SK-N-SH (cell line): ENCODE measurements around the gene SDK1. TPM values are rescaled to one million over a fixed set of nuclear protein-coding genes. Genes with fewer than 3 reads are reported as not detected.

Experiments used
- CTCF ChIA-PET: fragments of 300-600, 350-600 bp; formaldehyde crosslinking; extraction: SDS; loops from one replicate; lab custom pipeline; 2021; lab: Yijun Ruan, JAX
- POLR2A ChIA-PET: fragments of 350-600 bp; sonication (Branson Sonifier 250); formaldehyde crosslinking; extraction: SDS; loops from one replicate; lab custom pipeline; 2020; ENCODE audit warnings: antibody characterized with exemption, inconsistent platforms; lab: Yijun Ruan, JAX
- DNase-seq: peaks from one replicate; pipeline ENCODE4 v3.0.0; 2012
- H2AFZ ChIP-seq: fragments of 200-600 bp; sonication (generic); 2 replicates; pipeline ENCODE4 v1.8.1; 2016; ENCODE audit warnings: antibody characterized with exemption, mild to moderate bottlenecking, low read depth
- H3F3A ChIP-seq: fragments of 200-600 bp; sonication (generic); replicated peaks from 2 replicates; pipeline ENCODE3; 2016; ENCODE audit warnings: antibody characterized with exemption, mild to moderate bottlenecking; ENCODE audit not compliant: insufficient read depth
- H3K27ac ChIP-seq, 2 experiments: fragments of 200-500 bp in 1 of 2; fragments of 200-600 bp in 1 of 2; sonication (Bioruptor generic) in 1 of 2; sonication (generic), shearing (Covaris generic) in 1 of 2; 2 replicates each; pipeline versions ENCODE4 v1.5.1 to v1.6.1; 2014 to 2016; ENCODE audit warnings: low read depth in 2 of 2, inconsistent platforms in 1 of 2, low read length in 1 of 2, mild to moderate bottlenecking in 1 of 2, mixed read lengths in 1 of 2
- H3K27me3 ChIP-seq: fragments of 200-600 bp; sonication (generic), shearing (Covaris generic); 2 replicates; pipeline ENCODE4 v1.6.1; 2016; ENCODE audit warnings: mixed run types; ENCODE audit not compliant: insufficient read depth
- H3K36me3 ChIP-seq, 2 experiments: fragments of 200-500 bp in 1 of 2; fragments of 200-600 bp in 1 of 2; sonication (Bioruptor generic) in 1 of 2; sonication (generic) in 1 of 2; replicated peaks in 1 of 2; 2 replicates each; pipeline versions ENCODE3 to v1.5.1; 2014 to 2016; ENCODE audit warnings: low read length in 1 of 2, mild to moderate bottlenecking in 1 of 2; ENCODE audit not compliant: insufficient read depth in 2 of 2, control insufficient read depth in 1 of 2
- H3K4me1 ChIP-seq, 2 experiments: fragments of 200-500 bp in 1 of 2; fragments of 200-600 bp in 1 of 2; sonication (Bioruptor generic) in 1 of 2; sonication (generic), shearing (Covaris generic) in 1 of 2; 2 replicates each; pipeline versions ENCODE4 v1.5.1 to v1.6.1; 2014 to 2016; ENCODE audit warnings: low read depth in 1 of 2, low read length in 1 of 2, mixed run types in 1 of 2; ENCODE audit not compliant: insufficient read depth in 2 of 2, control insufficient read depth in 1 of 2
- H3K4me2 ChIP-seq: fragments of 200-600 bp; sonication (generic), shearing (Covaris generic); 2 replicates; pipeline ENCODE4 v1.6.1; 2017; ENCODE audit warnings: mixed run types
- H3K4me3 ChIP-seq, 2 experiments: fragments of 200-500 bp in 1 of 2; fragments of 200-600 bp in 1 of 2; sonication (Bioruptor generic) in 1 of 2; sonication (generic), shearing (Covaris generic) in 1 of 2; 2 replicates each; pipeline versions ENCODE4 v1.5.1 to v1.8.1; 2014 to 2016; ENCODE audit warnings: low read depth in 2 of 2, inconsistent platforms in 1 of 2, low read length in 1 of 2, mild to moderate bottlenecking in 1 of 2, mixed read lengths in 1 of 2, moderate library complexity in 1 of 2
- H3K79me2 ChIP-seq: fragments of 200-600 bp; sonication (generic); 2 replicates; pipeline ENCODE4 v1.8.1; 2017; ENCODE audit warnings: mild to moderate bottlenecking; ENCODE audit not compliant: insufficient read depth
- H3K9ac ChIP-seq: fragments of 200-600 bp; sonication (generic); 2 replicates; pipeline ENCODE4 v1.6.1; 2017; ENCODE audit warnings: mixed run types
- H3K9me2 ChIP-seq: fragments of 200-600 bp; sonication (generic); 2 replicates; pipeline ENCODE4 v1.6.1; 2017; ENCODE audit warnings: mixed run types
- H3K9me3 ChIP-seq: fragments of 200-600 bp; sonication (generic); 2 replicates; pipeline ENCODE4 v1.6.1; 2017; ENCODE audit warnings: mixed run types, mild to moderate bottlenecking, moderate library complexity
- H4K20me1 ChIP-seq: fragments of 200-600 bp; sonication (generic); 2 replicates; pipeline ENCODE4 v1.6.1; 2017; ENCODE audit warnings: mild to moderate bottlenecking, mixed run types; ENCODE audit not compliant: insufficient read depth
- CTCF ChIP-seq: fragments of 200-600 bp; sonication (generic); IDR thresholded peaks from 2 replicates; pipeline ENCODE4 v1.6.1; 2017; ENCODE audit warnings: antibody characterized with exemption, mild to moderate bottlenecking, moderate library complexity
- ELF1 ChIP-seq: IDR thresholded peaks from 2 replicates; pipeline ENCODE4 v1.4.0; 2012
- FOSL2 ChIP-seq: IDR thresholded peaks from 2 replicates; pipeline ENCODE4 v1.4.0; 2012; ENCODE audit warnings: low read depth, mild to moderate bottlenecking, moderate library complexity, borderline replicate concordance
- FOXM1 ChIP-seq: IDR thresholded peaks from 2 replicates; pipeline ENCODE4 v1.4.0; 2012; ENCODE audit warnings: low read depth, mild to moderate bottlenecking
- GATA2 ChIP-seq: sonication (generic); formaldehyde crosslinking; IDR thresholded peaks from 2 replicates; pipeline ENCODE4 v1.5.0; 2020; ENCODE audit warnings: mild to moderate bottlenecking, missing genetic modification reagents
- MXI1 ChIP-seq: IDR thresholded peaks from 2 replicates; pipeline ENCODE4 v1.6.1; 2012; ENCODE audit warnings: mild to moderate bottlenecking, low read depth, low read length, improper control_type of control experiment
- NFIC ChIP-seq: IDR thresholded peaks from 2 replicates; pipeline ENCODE4 v1.4.0; 2012; ENCODE audit warnings: borderline replicate concordance
- PBX3 ChIP-seq: IDR thresholded peaks from 2 replicates; pipeline ENCODE4; 2012
- POLR2AphosphoS5 ChIP-seq: IDR thresholded peaks from 2 replicates; pipeline ENCODE4 v1.6.1; 2012; ENCODE audit warnings: low read depth, low read length
- SMC3 ChIP-seq: IDR thresholded peaks from 2 replicates; pipeline ENCODE4 v1.6.1; 2012; ENCODE audit warnings: low read depth, low read length, improper control_type of control experiment
- TCF12 ChIP-seq: IDR thresholded peaks from 2 replicates; pipeline ENCODE4 v1.4.0; 2012
- USF1 ChIP-seq: IDR thresholded peaks from 2 replicates; pipeline ENCODE4 v1.4.0; 2012; ENCODE audit warnings: low read depth, borderline replicate concordance
- USF2 ChIP-seq: fragments of 150-350 bp; IDR thresholded peaks from 2 replicates; pipeline ENCODE4 v1.6.1; 2017; ENCODE audit warnings: antibody characterized with exemption, low read length, low read depth, borderline replicate concordance
- WGBS: methylation state at CpG from one replicate; pipeline ENCODE4 v1.1.6; 2017; ENCODE audit warnings: low lambda C conversion rate; 5-methylcytosine and 5-hydroxymethylcytosine counted together
- polyA plus RNA-seq, 3 experiments: library from polyadenylated mRNA; depleted of rRNA; stranded (reverse); fragments of >200 nt; gene quantifications; 2 replicates each; pipeline ENCODE4 v1.2.3, GENCODE V29; 2012
- TF ChIP-seq, protein P1 (sequence below): IDR thresholded peaks from 2 replicates; pipeline ENCODE4 v1.4.0; 2012; ENCODE audit warnings: low read depth
- TF ChIP-seq, protein P2 (sequence below): fragments of 150-350 bp; IDR thresholded peaks from 2 replicates; pipeline ENCODE4 v1.6.1; 2016; ENCODE audit warnings: mild to moderate bottlenecking, low read depth, low read length

Gene SDK1
- polyA plus RNA-seq, 1 of the 3 experiments (the other 2 are of a cell fraction): 1.2 TPM

DNA sequence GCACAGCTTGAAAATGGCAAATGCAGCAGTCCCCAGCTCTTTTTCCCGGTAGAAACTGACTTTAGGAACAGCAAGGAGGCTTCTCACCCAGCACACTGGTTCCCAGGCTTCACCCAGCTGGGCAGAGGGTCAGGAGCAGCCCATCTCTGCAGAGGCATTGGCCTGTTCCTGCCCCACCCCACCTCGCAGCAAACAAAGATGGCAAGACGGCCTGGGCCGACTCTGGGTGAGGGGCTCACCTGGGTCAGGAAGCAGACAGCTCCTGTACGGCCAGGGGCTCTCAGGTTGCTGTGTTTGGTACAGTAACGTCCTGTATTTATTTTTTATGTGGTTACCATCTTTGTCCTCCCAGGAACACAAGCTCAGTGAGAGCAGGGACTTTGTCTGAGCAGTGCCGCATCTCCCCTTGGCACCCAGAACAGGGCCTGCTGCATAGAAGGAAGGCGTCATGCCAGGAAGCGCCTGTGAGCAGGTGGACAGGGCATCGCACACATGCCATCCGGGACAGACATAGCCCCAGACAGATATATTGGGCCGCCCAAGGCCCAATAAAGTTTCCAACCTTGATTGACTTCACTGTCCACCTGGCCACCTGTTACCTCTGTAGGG lies 796.1 kb downstream of the SDK1 start:
- H3F3A ChIP-seq: no peaks in the 10 kb centered on the region
- TF ChIP-seq USF1: no peak
- no peak for TF ChIP-seq USF2
- TF ChIP-seq ELF1: no peak
- TF ChIP-seq GATA2 (CRISPR knock-in tag): no peak
- TF ChIP-seq MXI1: no peak
- no peak for TF ChIP-seq FOSL2
- TF ChIP-seq CTCF: no peak
- TF ChIP-seq NFIC: no peak
- no peak for TF ChIP-seq PBX3
- TF ChIP-seq, protein P1, sequence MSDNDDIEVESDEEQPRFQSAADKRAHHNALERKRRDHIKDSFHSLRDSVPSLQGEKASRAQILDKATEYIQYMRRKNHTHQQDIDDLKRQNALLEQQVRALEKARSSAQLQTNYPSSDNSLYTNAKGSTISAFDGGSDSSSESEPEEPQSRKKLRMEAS: no peak
- TF ChIP-seq POLR2AphosphoS5: no peak
- TF ChIP-seq FOXM1: no peak
- TF ChIP-seq SMC3: no peak
- TF ChIP-seq TCF12: no peak
- TF ChIP-seq, protein P2, sequence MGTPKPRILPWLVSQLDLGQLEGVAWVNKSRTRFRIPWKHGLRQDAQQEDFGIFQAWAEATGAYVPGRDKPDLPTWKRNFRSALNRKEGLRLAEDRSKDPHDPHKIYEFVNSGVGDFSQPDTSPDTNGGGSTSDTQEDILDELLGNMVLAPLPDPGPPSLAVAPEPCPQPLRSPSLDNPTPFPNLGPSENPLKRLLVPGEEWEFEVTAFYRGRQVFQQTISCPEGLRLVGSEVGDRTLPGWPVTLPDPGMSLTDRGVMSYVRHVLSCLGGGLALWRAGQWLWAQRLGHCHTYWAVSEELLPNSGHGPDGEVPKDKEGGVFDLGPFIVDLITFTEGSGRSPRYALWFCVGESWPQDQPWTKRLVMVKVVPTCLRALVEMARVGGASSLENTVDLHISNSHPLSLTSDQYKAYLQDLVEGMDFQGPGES: no peak
- TF ChIP-seq, all 33 proteins: peak for 0
- no peak for DNase-seq
- Histone ChIP-seq H3K9me3 (no peaks in the 10 kb centered on the region; the same call in 1 of the 2 replicates), H3K36me3 (no peaks in the 10 kb centered on the region), H3K9ac (no peak overlapping the region), H3K4me3 (no peak overlapping the region), H4K20me1 (no peaks in the 10 kb centered on the region), H3K9me2 (no peaks in the 10 kb centered on the region), H3K27me3 (no peaks in the 10 kb centered on the region), H3K27ac (no peak overlapping the region), H3K4me1 (peaks cover 0 to 1% of the 10 kb centered on the region in 2 experiments; a peak in 1 of 4 replicates), H3K4me2 (no peak overlapping the region), H2AFZ (no peak overlapping the region), H3K79me2 (no peaks in the 10 kb centered on the region)
- WGBS: 59% methylated on average over 10 of the region's 12 CpGs
- CTCF ChIA-PET: interaction anchor here (1.1 to 1.6 kb wide), 3 partner anchors 11 to 25 kb away, joined by 4 to 5 read pairs (median 4); no protein-coding TSS in a partner anchor
- POLR2A ChIA-PET: no interaction called here
